Measurements from ENCODE around the gene SUSD4. TPM values are rescaled to one million over a fixed set of nuclear protein-coding genes. Genes with fewer than 3 reads are reported as not detected.

SUSD4 gene
- total and polyA plus RNA-seq, 9 of the 15 experiments (the other 6 are each of a cell fraction or from before 2014, with no cell fraction given): 0.06 to 1.7 (median 0.09) TPM; not detected in 4

GRCh38 chr1:223338811-223339746, 24.9 kb downstream of the SUSD4 start:
- 7% methylated on average over 12 of the region's 12 CpGs for WGBS (ENCODE audit: insufficient coverage, low coverage, missing lambda C conversion rate)
- H3K4me3 ChIP-seq: no peak overlapping the region
- no peaks in the 10 kb centered on the region for H3K79me2 ChIP-seq (ENCODE audit: control insufficient read depth, insufficient read depth, low read length)
- H3K36me3 ChIP-seq (ENCODE audit: control insufficient read depth, insufficient read depth, low read length): no peaks in the 10 kb centered on the region
- no peak overlapping the region for H2AFZ ChIP-seq (ENCODE audit: low read depth, low read length)
- no peaks in the 10 kb centered on the region for H3K4me1 ChIP-seq (replicated peaks in 1 of 2; ENCODE audit: control insufficient read depth in 2 of 2, insufficient read depth in 2 of 2, low read length in 2 of 2)
- POLR2A ChIA-PET: interaction anchor here (0.6 kb wide), 2 partner anchors 60 to 187 kb away, joined by 3 read pairs; no protein-coding TSS in a partner anchor
- intact Hi-C loops (cut with micrococcal nuclease): no loop called here
- H3K9me1 ChIP-seq (ENCODE audit: control insufficient read depth, insufficient read depth, low read length): no peaks in the 10 kb centered on the region
- FAIRE-seq (no peak), ATAC-seq (no peak), DNase-seq (ENCODE audit: extremely low read depth in 1 of 4, low spot score in 3 of 4) (no peak)
- no peak overlapping the region for H3K4me2 ChIP-seq (ENCODE audit: insufficient read depth, low read length)
- in situ Hi-C loops (cut with MboI): no loop called here
- CTCF ChIA-PET (ENCODE audit: low intra/inter-chr PET ratio): interaction anchor here (0.6 kb wide), 1 partner anchor 13 kb away, joined by 3 read pairs; no protein-coding TSS in a partner anchor
- no peaks in the 10 kb centered on the region for H3K9me3 ChIP-seq (replicated peaks; ENCODE audit: control insufficient read depth, insufficient read depth, low read depth, low read length)
- no peaks in the 10 kb centered on the region for H4K20me1 ChIP-seq (replicated peaks; ENCODE audit: control insufficient read depth, insufficient read depth, low read length)
- BruUV-seq (replicated peaks): no TSS peak
- H3K9ac ChIP-seq (ENCODE audit: insufficient read depth in 1 of 2, low read depth in 2 of 2, low read length in 2 of 2): no peak overlapping the region
- H3K27me3 ChIP-seq (ENCODE audit: control insufficient read depth in 2 of 2, insufficient read depth in 2 of 2, low read length in 2 of 2): peaks cover 22 to 48% of the 10 kb centered on the region in 2 experiments
- no peak overlapping the region for H3K27ac ChIP-seq (ENCODE audit: extremely low read depth, low read depth, low read length)
- TF ChIP-seq USF2 (CRISPR knock-in tag; IDR thresholded peaks at IDR 0.05) (peak; percentile 25), ZNF57 (CRISPR knock-in tag; IDR thresholded peaks at IDR 0.05) (no peak), NRF1 (conservative IDR thresholded peaks at IDR 0.05 in 1 of 2, IDR thresholded peaks at IDR 0.05 in 1 of 2) (no peak), BCLAF1 (IDR thresholded peaks at IDR 0.05; ENCODE audit: borderline replicate concordance in 1 of 2, control insufficient read depth in 1 of 2, low read depth in 2 of 2, low read length in 1 of 2) (no peak), ZNF584 (CRISPR knock-in tag; IDR thresholded peaks at IDR 0.05; ENCODE audit: low read depth) (no peak), DMBX1 (CRISPR knock-in tag; IDR thresholded peaks at IDR 0.05; ENCODE audit: borderline replicate concordance) (no peak), ZBTB11 (CRISPR knock-in tag; IDR thresholded peaks at IDR 0.05) (peak in 1 of 3 experiments; percentile 51; a peak in 1 of 6 replicates), FOXK2 (conservative IDR thresholded peaks at IDR 0.05 in 1 of 2, IDR thresholded peaks at IDR 0.05 in 1 of 2; ENCODE audit: low read depth in 2 of 2) (no peak), ZNF644 (tag; IDR thresholded peaks at IDR 0.05; ENCODE audit: low read depth) (no peak)

Measured in K562 (cell line).